Kidney (tissue), 14 donors: ENCODE data around the gene MYRIP. TPM values are rescaled to one million over a fixed set of nuclear protein-coding genes. Genes with fewer than 3 reads are reported as not detected.

ENCODE experiments used
- DNase-seq, 5 donors: peaks; one replicate each; pipeline ENCODE4 v3.0.0-alpha.2; 2013 to 2020
- FAIRE-seq: peaks from 2 replicates; lab custom pipeline; 2012; peaks lifted over from hg19 to GRCh38; lab: Jason Lieb, UNC
- H3K27ac ChIP-seq, 2 donors: one replicate each; pipeline ENCODE4 v1.7.0; 2013; ENCODE audit warnings: low read depth in 2 of 2, low read length in 2 of 2, inconsistent platforms in 1 of 2
- H3K27me3 ChIP-seq: one replicate; pipeline ENCODE4 v1.7.1; 2013; ENCODE audit warnings: low read length, inconsistent platforms; ENCODE audit not compliant: control insufficient read depth, insufficient read depth
- H3K36me3 ChIP-seq, 3 donors: one replicate each; pipeline versions ENCODE4 v1.7.0 to v1.7.1; 2013; ENCODE audit warnings: low read length in 3 of 3, control low read depth in 1 of 3, inconsistent platforms in 1 of 3; ENCODE audit not compliant: insufficient read depth in 3 of 3, control insufficient read depth in 2 of 3
- H3K4me1 ChIP-seq, 3 donors: one replicate each; pipeline versions ENCODE4 v1.7.0 to v1.7.1; 2013; ENCODE audit warnings: low read length in 3 of 3, inconsistent platforms in 1 of 3, low read depth in 1 of 3; ENCODE audit not compliant: control insufficient read depth in 2 of 3, insufficient read depth in 2 of 3
- H3K4me3 ChIP-seq, 3 donors: one replicate each; pipeline versions ENCODE4 v1.7.0 to v1.8.1; 2013; ENCODE audit warnings: low read length in 3 of 3, control low read depth in 1 of 3, inconsistent platforms in 1 of 3
- H3K9ac ChIP-seq, 3 donors: one replicate each; pipeline versions ENCODE4 v1.7.0 to v1.7.1; 2013; ENCODE audit warnings: low read length in 3 of 3, control low read depth in 1 of 3, inconsistent platforms in 1 of 3
- H3K9me3 ChIP-seq, 3 donors: one replicate each; pipeline versions ENCODE4 v1.7.0 to v1.7.1; 2013; ENCODE audit warnings: low read length in 3 of 3, control low read depth in 1 of 3, inconsistent platforms in 1 of 3; ENCODE audit not compliant: control insufficient read depth in 2 of 3, insufficient read depth in 1 of 3
- intact Hi-C: fragments of 100-400 bp; cut with DNase I; formaldehyde crosslinking; loops from one replicate; pipeline ENCODE4 v1.11.1; 2022
- polyA plus RNA-seq: library from polyadenylated mRNA; stranded (reverse); fragments of 350-450 nt; fragmentation: Illumina TruSeq; extraction: RNeasy Lipid Tissue Mini Kit (QIAGEN cat#74804); gene quantifications from one replicate; pipeline ENCODE4 v1.2.3, GENCODE V29; 2014; ENCODE audit warnings: low read depth, low replicate concordance; ENCODE audit not compliant: insufficient read depth
- total RNA-seq: library from RNA; stranded (reverse); fragmentation: NEBNext Ultra II Directional; extraction: Animal tissue kit (Norgen Biotek cat#: 25700); gene quantifications from one replicate; pipeline ENCODE4 v1.2.1, GENCODE V29; 2021
- TF ChIP-seq, protein P1 (sequence below): IDR thresholded peaks from 3 replicates; pipeline ENCODE4 v1.5.1; 2012; ENCODE audit warnings: mild to moderate bottlenecking, moderate library complexity, borderline replicate concordance; ENCODE audit not compliant: insufficient read depth; ENCODE audit errors: extremely low read depth
- donor health status: control.
- donor health status: control.
- donor health status: control.
- donor health status: control.
- donor health status: control.
- donor health status: DM: yes; HTN: yes; CAD: no.
- donor health status: Normal renal cell carcinoma (clear cell type).

MYRIP gene
- total and polyA plus RNA-seq, 2 donors from 2014 or later, result 0.92 to 6.6 TPM

DNA sequence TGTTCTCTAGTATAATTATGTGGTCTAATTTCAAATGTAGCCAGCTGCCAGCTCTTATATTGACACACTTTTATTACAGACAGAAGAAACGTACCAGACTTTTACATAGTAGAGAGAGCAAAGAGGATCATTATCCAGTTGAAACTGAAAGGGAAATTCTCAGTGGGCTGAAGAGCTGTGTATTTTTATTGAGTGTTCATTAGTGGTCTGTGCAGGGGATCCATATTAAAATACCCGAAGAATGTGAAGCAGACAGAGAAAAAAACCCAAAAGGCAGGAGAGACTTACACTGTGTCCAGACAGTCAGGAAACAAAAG lies 41.3 kb downstream of the MYRIP start:
- TF ChIP-seq, protein P1, sequence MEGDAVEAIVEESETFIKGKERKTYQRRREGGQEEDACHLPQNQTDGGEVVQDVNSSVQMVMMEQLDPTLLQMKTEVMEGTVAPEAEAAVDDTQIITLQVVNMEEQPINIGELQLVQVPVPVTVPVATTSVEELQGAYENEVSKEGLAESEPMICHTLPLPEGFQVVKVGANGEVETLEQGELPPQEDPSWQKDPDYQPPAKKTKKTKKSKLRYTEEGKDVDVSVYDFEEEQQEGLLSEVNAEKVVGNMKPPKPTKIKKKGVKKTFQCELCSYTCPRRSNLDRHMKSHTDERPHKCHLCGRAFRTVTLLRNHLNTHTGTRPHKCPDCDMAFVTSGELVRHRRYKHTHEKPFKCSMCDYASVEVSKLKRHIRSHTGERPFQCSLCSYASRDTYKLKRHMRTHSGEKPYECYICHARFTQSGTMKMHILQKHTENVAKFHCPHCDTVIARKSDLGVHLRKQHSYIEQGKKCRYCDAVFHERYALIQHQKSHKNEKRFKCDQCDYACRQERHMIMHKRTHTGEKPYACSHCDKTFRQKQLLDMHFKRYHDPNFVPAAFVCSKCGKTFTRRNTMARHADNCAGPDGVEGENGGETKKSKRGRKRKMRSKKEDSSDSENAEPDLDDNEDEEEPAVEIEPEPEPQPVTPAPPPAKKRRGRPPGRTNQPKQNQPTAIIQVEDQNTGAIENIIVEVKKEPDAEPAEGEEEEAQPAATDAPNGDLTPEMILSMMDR, result no peak
- no peak overlapping the region for H3K9ac ChIP-seq
- no peaks in the 10 kb centered on the region for H3K27me3 ChIP-seq
- DNase-seq (no peak), FAIRE-seq (no peak)
- no peaks in the 10 kb centered on the region for H3K9me3 ChIP-seq
- H3K27ac ChIP-seq, result no peak overlapping the region
- H3K36me3 ChIP-seq, result no peaks in the 10 kb centered on the region
- peaks cover 0 to 2% (median 0%) of the 10 kb centered on the region in 3 donors for H3K4me1 ChIP-seq
- intact Hi-C loops, result no loop called here
- H3K4me3 ChIP-seq, result no peak overlapping the region

DNA sequence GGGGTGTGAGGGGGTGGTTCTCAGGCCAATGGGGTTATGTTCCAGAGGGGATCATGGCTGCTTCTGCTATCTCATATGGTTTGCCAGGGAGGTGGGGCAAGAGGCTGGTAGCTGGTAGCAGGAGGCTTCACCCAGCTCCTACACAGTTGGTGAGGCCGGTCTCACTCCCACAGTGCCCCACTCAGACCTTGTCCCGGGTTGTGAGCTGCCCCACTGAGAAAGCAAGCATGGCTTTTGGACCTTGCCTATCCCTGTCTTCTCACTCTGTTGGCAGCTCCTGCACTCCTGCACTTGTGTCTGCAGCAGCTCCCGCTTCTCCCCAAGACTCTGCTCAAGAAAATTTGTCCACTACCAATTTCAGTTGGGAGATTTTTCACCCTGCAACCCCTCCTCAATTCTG lies 46.1 kb downstream of the MYRIP start:
- no peak for DNase-seq
- H3K4me3 ChIP-seq, result no peak overlapping the region
- no peaks in the 10 kb centered on the region for H3K27me3 ChIP-seq
- TF ChIP-seq, protein P1, result no peak
- no peak for FAIRE-seq
- intact Hi-C loops, result no loop called here
- no peaks in the 10 kb centered on the region for H3K36me3 ChIP-seq
- H3K27ac ChIP-seq, result no peak overlapping the region
- no peaks in the 10 kb centered on the region for H3K9me3 ChIP-seq
- no peak overlapping the region for H3K9ac ChIP-seq
- H3K4me1 ChIP-seq, result no peaks in the 10 kb centered on the region

DNA sequence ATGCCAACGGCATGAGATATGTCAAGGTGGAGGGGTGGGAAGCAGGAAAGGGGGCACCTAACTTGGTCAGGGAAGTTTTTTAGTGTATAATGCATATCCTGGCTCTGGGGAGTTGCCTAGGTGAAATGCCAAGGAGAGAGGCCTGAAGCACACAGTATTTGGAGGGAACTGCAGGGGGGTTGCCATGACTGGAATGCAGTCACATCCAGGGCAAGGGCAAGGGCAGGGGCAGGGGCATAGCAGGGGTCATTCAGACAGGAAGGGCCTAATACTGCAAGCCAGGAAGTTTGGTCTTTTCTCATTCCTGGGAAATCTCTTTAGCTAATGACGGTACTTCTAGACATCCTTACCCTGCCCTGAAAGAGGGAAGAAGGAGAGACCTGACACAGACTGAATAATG lies 60.5 kb downstream of the MYRIP start:
- TF ChIP-seq, protein P1, result no peak
- Histone ChIP-seq H3K4me1 (no peaks in the 10 kb centered on the region), H3K36me3 (no peaks in the 10 kb centered on the region), H3K9me3 (no peaks in the 10 kb centered on the region), H3K27me3 (no peaks in the 10 kb centered on the region), H3K4me3 (no peak overlapping the region), H3K27ac (no peak overlapping the region), H3K9ac (no peak overlapping the region)
- no peak for FAIRE-seq
- no peak for DNase-seq
- intact Hi-C loops, result no loop called here

DNA sequence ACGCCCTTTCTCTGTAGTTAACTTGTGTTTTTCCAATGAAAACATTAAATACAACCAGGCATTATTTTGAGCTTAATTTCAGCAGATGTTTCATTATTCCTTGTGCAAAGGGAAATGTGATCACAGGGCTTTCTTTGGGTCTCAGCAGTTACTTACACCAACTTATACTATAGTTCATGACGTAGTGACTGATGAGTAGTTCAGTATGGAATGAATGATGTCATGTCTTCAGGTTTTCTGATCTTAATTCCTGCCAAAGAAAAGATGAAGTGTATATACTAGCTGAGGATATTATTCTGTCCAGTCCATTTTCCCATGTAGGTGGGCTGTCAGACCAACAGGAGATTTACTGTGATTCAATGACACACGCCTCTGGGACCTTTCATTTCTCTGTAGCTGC lies 61.3 kb downstream of the MYRIP start:
- Histone ChIP-seq H3K4me3 (no peak overlapping the region), H3K27me3 (no peaks in the 10 kb centered on the region), H3K9ac (no peak overlapping the region), H3K4me1 (no peaks in the 10 kb centered on the region), H3K36me3 (no peaks in the 10 kb centered on the region), H3K9me3 (no peaks in the 10 kb centered on the region), H3K27ac (no peak overlapping the region)
- FAIRE-seq (no peak), DNase-seq (no peak)
- TF ChIP-seq, protein P1, result no peak
- intact Hi-C loops, result no loop called here
